Mesothelial cell of epicardium (in vitro differentiated cells): ENCODE results near the gene ACAA1. TPM values are rescaled to one million over a fixed set of nuclear protein-coding genes. Genes with fewer than 3 reads are reported as not detected.
A peak's percentile ranks its signal among the peaks of the same experiment; 100 is the strongest.
"Not testable (repeated sequence)": the region's sequence is repeated elsewhere in the genome, so short reads cannot be mapped to it uniquely, and the experiment has no call there.

Experiments
- DNase-seq, 2 experiments: peaks; one replicate each; pipeline ENCODE4 v3.0.0; 2021; ENCODE audit warnings: low spot score in 2 of 2; ENCODE audit not compliant: unreplicated experiment in 2 of 2
- H3K27ac Mint-ChIP-seq: 2 replicates; pipeline ENCODE4 v1.8.0; 2021; ENCODE audit warnings: mixed read lengths
- H3K27me3 Mint-ChIP-seq: 2 replicates; pipeline ENCODE4 v1.8.0; 2021; ENCODE audit warnings: low read depth, mixed read lengths
- H3K36me3 Mint-ChIP-seq: 2 replicates; pipeline ENCODE4 v1.8.0; 2021; ENCODE audit warnings: mixed read lengths
- H3K4me1 Mint-ChIP-seq: 2 replicates; pipeline ENCODE4 v1.8.0; 2021; ENCODE audit warnings: mixed read lengths
- H3K4me3 Mint-ChIP-seq: 2 replicates; pipeline ENCODE4 v1.8.0; 2021; ENCODE audit warnings: mild to moderate bottlenecking, moderate library complexity, mixed read lengths
- H3K9me3 Mint-ChIP-seq: 2 replicates; pipeline ENCODE4 v1.8.0; 2021; ENCODE audit warnings: mixed read lengths
- CTCF ChIP-seq: fragments of 200-600 bp; sonication (generic); IDR thresholded peaks from one replicate; pipeline ENCODE4 v1.5.0; 2021; ENCODE audit warnings: antibody characterized with exemption; ENCODE audit not compliant: unreplicated experiment
- total RNA-seq: library from RNA; stranded (reverse); gene quantifications from 3 replicates; pipeline ENCODE4 v1.2.1, GENCODE V29; 2021

Gene ACAA1
- total RNA-seq, 1 donor from 2014 or later, result 57.7 TPM

DNA sequence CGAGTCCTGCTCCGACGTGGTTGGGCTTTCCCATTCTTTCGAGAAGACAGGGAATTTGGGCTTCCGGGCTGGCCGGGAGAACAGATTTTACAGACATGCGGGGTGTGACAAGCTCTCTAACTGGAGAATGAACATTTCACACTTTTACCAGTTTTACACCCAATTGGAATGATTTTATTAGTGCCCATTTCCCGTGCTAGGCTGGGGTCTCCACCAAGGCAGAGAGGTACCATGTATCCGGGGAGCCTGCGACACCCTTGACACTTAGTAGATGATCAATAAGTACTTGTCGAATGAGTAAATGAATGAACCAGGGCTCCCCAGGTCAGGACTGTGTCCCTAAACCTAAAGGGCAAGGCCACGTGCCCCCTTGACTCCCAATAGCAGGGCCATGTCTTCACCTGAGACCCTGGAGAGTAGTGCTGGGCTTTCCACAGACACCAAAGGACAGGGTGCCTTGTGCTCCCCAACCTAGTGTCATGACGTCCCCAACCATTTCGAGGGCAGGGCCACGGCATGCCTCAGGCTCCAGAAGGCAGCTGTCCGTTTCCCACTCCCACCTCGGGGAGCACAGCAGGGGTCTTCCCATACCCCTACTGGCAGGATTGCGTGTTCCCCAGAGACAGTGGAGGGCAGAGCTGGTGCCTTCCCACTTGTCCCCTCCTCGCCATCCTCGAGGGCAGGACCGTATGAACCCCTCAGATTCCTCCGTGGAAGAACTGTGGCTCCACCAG lies 855 bp upstream of the ACAA1 start:
- Mint-ChIP-seq H3K4me3 (peak overlapping the region; percentile 88), H3K9me3 (no peaks in the 10 kb centered on the region), H3K36me3 (peaks cover 13% of the 10 kb centered on the region), H3K27ac (peak overlapping the region; percentile 98), H3K4me1 (peaks cover 56% of the 10 kb centered on the region), H3K27me3 (no peaks in the 10 kb centered on the region)
- no peak for DNase-seq
- TF ChIP-seq CTCF, result no peak

DNA sequence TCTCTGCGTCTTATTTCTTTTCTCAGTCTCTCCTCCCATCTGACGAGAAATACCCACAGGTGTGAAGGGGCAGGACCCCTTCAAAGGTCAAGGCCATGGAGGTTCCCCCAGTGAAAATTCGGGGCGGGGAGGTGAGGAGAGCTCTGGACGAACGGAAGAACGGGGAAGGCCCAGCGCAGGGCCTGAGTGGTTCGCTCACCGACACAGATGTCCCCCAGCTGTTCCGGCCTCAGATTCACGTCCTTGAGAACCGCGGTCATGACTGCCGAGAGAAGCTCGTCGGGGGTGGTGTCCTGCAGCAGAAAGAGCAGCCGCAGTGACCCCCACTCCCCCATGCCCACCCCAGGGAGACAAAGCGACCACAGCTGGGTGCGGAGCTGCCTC lies 542 bp downstream of the ACAA1 start:
- peak overlapping the region; percentile 88 for H3K4me3 Mint-ChIP-seq
- H3K27ac Mint-ChIP-seq, result peak overlapping the region; percentile 85
- no peaks in the 10 kb centered on the region for H3K27me3 Mint-ChIP-seq
- peaks cover 56% of the 10 kb centered on the region for H3K4me1 Mint-ChIP-seq
- TF ChIP-seq CTCF, result no peak
- no peaks in the 10 kb centered on the region for H3K9me3 Mint-ChIP-seq
- peak in 1 of 2 experiments; percentile 52 for DNase-seq
- peaks cover 7% of the 10 kb centered on the region for H3K36me3 Mint-ChIP-seq

DNA sequence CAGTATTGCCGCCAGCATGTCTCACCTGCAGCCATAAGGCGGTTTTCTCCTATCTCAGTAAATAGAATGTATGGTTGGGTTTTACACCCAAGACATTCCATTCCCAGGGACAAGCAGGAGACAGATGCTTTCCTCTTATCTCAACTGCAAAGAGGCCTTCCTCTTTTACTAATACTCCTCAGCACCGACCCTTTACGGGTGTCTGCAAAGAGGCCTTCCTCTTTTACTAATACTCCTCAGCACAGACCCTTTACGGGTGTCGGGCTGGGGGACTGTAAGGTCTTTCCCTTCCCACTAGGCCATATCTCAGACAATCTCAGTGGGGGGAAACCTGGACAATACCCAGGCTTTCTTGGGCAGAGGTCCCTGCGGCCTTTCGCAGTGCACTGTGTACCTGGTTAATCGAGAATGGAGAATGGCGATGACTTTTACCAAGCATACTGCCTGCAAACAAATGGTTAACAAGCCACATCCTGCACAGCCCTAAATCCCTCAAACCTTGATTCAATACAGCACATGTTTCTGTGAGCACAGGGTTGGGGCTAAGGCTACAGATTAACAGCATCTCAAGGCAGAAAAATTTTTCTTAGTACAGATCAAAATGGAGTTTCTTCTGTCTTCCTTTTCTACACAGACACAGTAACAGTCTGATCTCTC lies 1.2 kb downstream of the ACAA1 start:
- peak overlapping the region; percentile 88 for H3K4me3 Mint-ChIP-seq
- H3K9me3 Mint-ChIP-seq, H3K36me3 Mint-ChIP-seq, DNase-seq, H3K27me3 Mint-ChIP-seq: not testable (repeated sequence)
- H3K4me1 Mint-ChIP-seq, result peaks cover 56% of the 10 kb centered on the region
- peak overlapping the region; percentile 85 for H3K27ac Mint-ChIP-seq

DNA sequence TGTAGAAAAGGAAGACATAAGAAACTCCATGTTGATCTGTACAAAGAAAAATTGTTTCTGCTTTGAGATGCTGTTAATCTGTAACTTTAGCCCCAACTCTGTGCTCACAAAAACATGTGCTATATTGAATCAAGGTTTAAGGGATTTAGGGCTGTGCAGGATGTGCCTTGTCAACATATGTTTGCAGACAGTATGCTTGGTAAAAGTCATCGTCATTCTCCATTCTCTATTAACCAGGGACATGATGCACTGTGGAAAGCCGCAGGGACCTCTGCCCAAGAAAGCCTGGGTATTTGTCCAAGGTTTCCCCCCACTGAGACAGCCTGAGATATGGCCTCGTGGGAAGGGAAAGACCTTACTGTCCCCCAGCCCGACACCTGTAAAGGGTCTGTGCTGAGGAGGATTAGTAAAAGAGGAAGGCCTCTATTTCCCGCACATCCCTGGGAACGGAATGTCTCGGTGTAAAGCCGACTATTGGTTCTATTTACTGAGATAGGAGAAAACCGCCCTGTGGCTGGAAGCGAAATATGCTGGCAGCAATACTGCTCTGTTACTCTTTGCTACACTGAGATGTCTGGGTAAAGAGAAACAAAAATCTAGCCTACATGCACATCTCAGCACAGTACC lies 2.3 kb downstream of the ACAA1 start:
- peak overlapping the region; percentile 88 for H3K4me3 Mint-ChIP-seq
- H3K36me3 Mint-ChIP-seq, result peaks cover 13% of the 10 kb centered on the region

GRCh38 chr3:38133557-38134405 lies 3.1 kb downstream of the ACAA1 start:
- TF ChIP-seq CTCF, result no peak
- no peaks in the 10 kb centered on the region for H3K9me3 Mint-ChIP-seq
- peak overlapping the region; percentile 4 for H3K27ac Mint-ChIP-seq
- H3K4me1 Mint-ChIP-seq, result peaks cover 43% of the 10 kb centered on the region
- H3K36me3 Mint-ChIP-seq, result peaks cover 14% of the 10 kb centered on the region
- DNase-seq, result no peak
- no peaks in the 10 kb centered on the region for H3K27me3 Mint-ChIP-seq
- no peak overlapping the region for H3K4me3 Mint-ChIP-seq

More for the DNA sequence above, 2.3 kb downstream of the ACAA1 start:
- not testable (repeated sequence) for DNase-seq, H3K27me3 Mint-ChIP-seq, H3K9me3 Mint-ChIP-seq
- peaks cover 51% of the 10 kb centered on the region for H3K4me1 Mint-ChIP-seq
- peak overlapping the region; percentile 28 for H3K27ac Mint-ChIP-seq

- Mint-ChIP-seq H3K27ac (peak overlapping the region; percentile 4), H3K9me3 (no peaks in the 10 kb centered on the region), H3K4me1 (peaks cover 41% of the 10 kb centered on the region), H3K4me3 (no peak overlapping the region), H3K27me3 (no peaks in the 10 kb centered on the region), H3K36me3 (peaks cover 14% of the 10 kb centered on the region)
- no peak for TF ChIP-seq CTCF
- DNase-seq, result no peak
These were observed 3.7 kb downstream of the ACAA1 start for GRCh38 chr3:38133209-38133556.
